CD4-positive, alpha-beta T cell (primary cell): ENCODE results near the gene KRTAP5-9. TPM values are rescaled to one million over a fixed set of nuclear protein-coding genes. Genes with fewer than 3 reads are reported as not detected.
"Not testable (repeated sequence)": the region's sequence is repeated elsewhere in the genome, so short reads cannot be mapped to it uniquely, and the experiment has no call there.

ENCODE experiments used
- ATAC-seq: fragments of 200-7000 bp; cut with Tn5 transposase; one replicate; pipeline ENCODE4 v1.10.0; 2022; ENCODE audit warnings: mild to moderate bottlenecking; ENCODE audit not compliant: poor library complexity
- CTCF ChIA-PET: fragments of 350-600 bp; sonication (Branson Sonifier 250); formaldehyde crosslinking; loops from one replicate; lab custom pipeline; 2021; ENCODE audit warnings: antibody characterized with exemption, inconsistent platforms; lab: Charles Lee
- POLR2A ChIA-PET: fragments of 350-600 bp; sonication (Branson Sonifier 250); formaldehyde crosslinking; loops from one replicate; lab custom pipeline; 2021; ENCODE audit warnings: antibody characterized with exemption, inconsistent platforms; lab: Charles Lee
- DNase-seq, 14 experiments: peaks; one replicate each; pipeline ENCODE4 v3.0.0-alpha.2; 2013 to 2020; ENCODE audit warnings: mixed read lengths in 2 of 14
- H3K27ac ChIP-seq, 2 donors: one replicate each; pipeline versions ENCODE4 v1.5.1 to v1.7.0; 2013; ENCODE audit warnings: low read length in 2 of 2, low read depth in 1 of 2, mild to moderate bottlenecking in 1 of 2
- H3K27me3 ChIP-seq, 2 experiments: 1 replicate in 1 of 2; 2 replicates in 1 of 2; pipeline versions ENCODE4 v1.6.1 to v1.7.0; 2013; ENCODE audit warnings: low read length in 2 of 2, control low read depth in 1 of 2, mild to moderate bottlenecking in 1 of 2, moderate library complexity in 1 of 2; ENCODE audit not compliant: insufficient read depth in 2 of 2, control insufficient read depth in 1 of 2
- H3K36me3 ChIP-seq: one replicate; pipeline ENCODE4 v1.6.1; 2013; ENCODE audit warnings: low read length, control low read depth; ENCODE audit not compliant: insufficient read depth
- H3K4me1 ChIP-seq: one replicate; pipeline ENCODE4 v1.6.1; 2013; ENCODE audit warnings: low read length, control low read depth; ENCODE audit not compliant: insufficient read depth
- H3K4me3 ChIP-seq: one replicate; pipeline ENCODE4 v1.5.1; 2013; ENCODE audit warnings: mild to moderate bottlenecking, low read length, moderate library complexity
- H3K9me3 ChIP-seq, 2 experiments: 1 replicate in 1 of 2; 2 replicates in 1 of 2; pipeline versions ENCODE4 v1.6.1 to v1.7.0; 2013; ENCODE audit warnings: low read length in 2 of 2, mild to moderate bottlenecking in 2 of 2, control low read depth in 1 of 2, moderate library complexity in 1 of 2; ENCODE audit not compliant: control insufficient read depth in 1 of 2, insufficient read depth in 1 of 2
- H3K27ac Mint-ChIP-seq: one replicate; pipeline ENCODE4 v1.8.0; 2020; ENCODE audit warnings: mixed read lengths
- H3K27me3 Mint-ChIP-seq: one replicate; pipeline ENCODE4 v1.8.0; 2021; ENCODE audit warnings: mixed read lengths
- H3K36me3 Mint-ChIP-seq: one replicate; pipeline ENCODE4 v1.8.0; 2021; ENCODE audit warnings: low read depth, mixed read lengths
- H3K4me1 Mint-ChIP-seq: one replicate; pipeline ENCODE4 v1.8.0; 2021; ENCODE audit warnings: low read depth, mixed read lengths
- H3K4me3 Mint-ChIP-seq: one replicate; pipeline ENCODE4 v1.8.0; 2020; ENCODE audit warnings: mild to moderate bottlenecking, mixed read lengths
- H3K9me3 Mint-ChIP-seq: one replicate; pipeline ENCODE4 v1.8.0; 2020; ENCODE audit warnings: mixed read lengths
- intact Hi-C, 2 experiments: fragments of 100-400 bp; cut with DNase I in 1 of 2; cut with micrococcal nuclease in 1 of 2; formaldehyde crosslinking; loops; one replicate each; pipeline versions ENCODE4 v1.15.1 to v1.9.0; 2023 to 2025; cut with DNase I, micrococcal nuclease
- total RNA-seq, 174 experiments: library from RNA in 2 of 174; stranded (reverse) in 2 of 174; gene quantifications; one replicate each; pipeline ENCODE4 v1.2.3 and lab custom pipeline; 2021 to 2026

KRTAP5-9 gene
- total RNA-seq, 2 experiments from 2014 or later, result 0.28 TPM; not detected in 1

GRCh38 chr11:71588822-71589545 lies 40.8 kb downstream of the KRTAP5-9 start:
- H3K4me1 Mint-ChIP-seq, H3K4me1 ChIP-seq, H3K27ac Mint-ChIP-seq, intact Hi-C loops, H3K36me3 Mint-ChIP-seq, ATAC-seq, H3K36me3 ChIP-seq, H3K4me3 Mint-ChIP-seq, CTCF ChIA-PET, H3K9me3 ChIP-seq, H3K27me3 ChIP-seq, H3K4me3 ChIP-seq, H3K27ac ChIP-seq, POLR2A ChIA-PET, H3K9me3 Mint-ChIP-seq: not testable (repeated sequence)
- peaks cover 10% of the 10 kb centered on the region for H3K27me3 Mint-ChIP-seq
- peak in 6 of 14 experiments; percentile 9 to 47 (median 21) for DNase-seq

- CTCF ChIA-PET, intact Hi-C loops, DNase-seq, H3K36me3 ChIP-seq, H3K4me1 Mint-ChIP-seq, H3K36me3 Mint-ChIP-seq, H3K27ac Mint-ChIP-seq, H3K9me3 ChIP-seq, H3K27me3 Mint-ChIP-seq, H3K4me1 ChIP-seq, H3K4me3 Mint-ChIP-seq, H3K27ac ChIP-seq, H3K4me3 ChIP-seq, ATAC-seq, POLR2A ChIA-PET, H3K9me3 Mint-ChIP-seq, H3K27me3 ChIP-seq: not testable (repeated sequence)
Observed at GRCh38 chr11:71589546-71589920, 41.3 kb downstream of the KRTAP5-9 start.

Other genes with a start within 250 kb of the KRTAP5-9 start
- gene DHCR7, start 100.0 kb upstream of the KRTAP5-9 start, total RNA-seq, result 10 to 100 TPM; 30.2 to 30.6 TPM
- 100 to 1,000 TPM; 106 to 112 TPM for gene NADSYN1, start 95.2 kb upstream of the KRTAP5-9 start, total RNA-seq
- gene KRTAP5-7, start 21.2 kb upstream of the KRTAP5-9 start, total RNA-seq, result not detected
- gene KRTAP5-8, start 10.4 kb upstream of the KRTAP5-9 start, total RNA-seq, result not detected
- gene KRTAP5-10, start 17.1 kb downstream of the KRTAP5-9 start, total RNA-seq, result not detected
- gene KRTAP5-11, start 34.5 kb downstream of the KRTAP5-9 start, total RNA-seq, result not detected